GM12865 (cell line): ENCODE data around the gene PPP2R5D.

Experiments used
- DNase-seq: peaks from one replicate; pipeline ENCODE4 v3.0.0; 2010; ENCODE audit warnings: low read depth
- H3K4me3 ChIP-seq: 2 replicates; pipeline ENCODE4 v1.5.1; 2011; ENCODE audit warnings: mild to moderate bottlenecking, low read depth, low read length, control low read depth
- TF ChIP-seq, protein P1 (sequence below): IDR thresholded peaks from 2 replicates; pipeline ENCODE4 v1.5.1; 2011; ENCODE audit warnings: low read length, control low read depth, low read depth, inconsistent platforms; ENCODE audit not compliant: insufficient read depth; ENCODE audit errors: missing control alignments

PPP2R5D gene

DNA sequence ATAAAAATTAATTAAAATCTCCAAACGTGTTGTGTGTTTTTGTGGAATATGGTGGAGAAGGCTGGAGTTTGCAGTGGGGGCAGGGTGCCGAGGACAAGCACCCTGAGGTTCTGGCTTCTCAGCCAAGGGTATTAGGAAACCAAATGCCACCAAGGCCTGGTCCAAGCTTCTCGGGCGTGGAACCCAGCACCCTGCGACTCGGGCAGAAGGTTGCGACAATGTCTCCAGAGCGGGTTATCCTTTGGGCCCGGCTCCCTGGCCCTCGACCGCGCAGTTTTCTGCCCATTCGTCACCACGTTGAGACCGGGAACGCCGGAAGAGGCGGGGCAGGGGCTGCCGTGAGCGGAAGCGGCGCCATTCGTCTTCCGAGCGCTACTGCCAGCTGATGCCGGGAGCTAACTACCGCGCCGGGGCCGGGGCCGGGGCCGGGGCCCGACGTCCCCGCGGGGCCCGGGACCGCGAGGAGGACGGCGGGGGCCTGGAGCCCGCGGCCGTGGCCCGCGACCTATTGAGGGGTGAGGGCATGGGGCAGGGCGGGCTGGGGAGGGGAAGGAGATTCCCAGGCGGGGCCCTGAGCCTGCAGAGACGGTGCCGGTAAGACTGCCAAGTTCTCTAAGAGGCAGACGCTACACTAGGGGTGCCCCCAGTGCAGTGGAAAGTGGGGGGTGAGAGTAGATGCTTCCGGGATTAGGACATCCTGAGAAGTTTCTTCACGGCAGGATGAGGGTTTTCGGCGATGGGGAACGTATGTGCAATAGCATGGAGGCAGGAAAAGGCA, 37.1 kb downstream of the PPP2R5D start, which contains the start of gene RRP36:
Gene RRP36 (plus strand): TSS at position 354 of the 778 bp plus-strand sequence. CDS start 32 bp downstream, at position 386.
- TF ChIP-seq, protein P1, sequence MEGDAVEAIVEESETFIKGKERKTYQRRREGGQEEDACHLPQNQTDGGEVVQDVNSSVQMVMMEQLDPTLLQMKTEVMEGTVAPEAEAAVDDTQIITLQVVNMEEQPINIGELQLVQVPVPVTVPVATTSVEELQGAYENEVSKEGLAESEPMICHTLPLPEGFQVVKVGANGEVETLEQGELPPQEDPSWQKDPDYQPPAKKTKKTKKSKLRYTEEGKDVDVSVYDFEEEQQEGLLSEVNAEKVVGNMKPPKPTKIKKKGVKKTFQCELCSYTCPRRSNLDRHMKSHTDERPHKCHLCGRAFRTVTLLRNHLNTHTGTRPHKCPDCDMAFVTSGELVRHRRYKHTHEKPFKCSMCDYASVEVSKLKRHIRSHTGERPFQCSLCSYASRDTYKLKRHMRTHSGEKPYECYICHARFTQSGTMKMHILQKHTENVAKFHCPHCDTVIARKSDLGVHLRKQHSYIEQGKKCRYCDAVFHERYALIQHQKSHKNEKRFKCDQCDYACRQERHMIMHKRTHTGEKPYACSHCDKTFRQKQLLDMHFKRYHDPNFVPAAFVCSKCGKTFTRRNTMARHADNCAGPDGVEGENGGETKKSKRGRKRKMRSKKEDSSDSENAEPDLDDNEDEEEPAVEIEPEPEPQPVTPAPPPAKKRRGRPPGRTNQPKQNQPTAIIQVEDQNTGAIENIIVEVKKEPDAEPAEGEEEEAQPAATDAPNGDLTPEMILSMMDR = no peak
- peak; percentile 77 for DNase-seq
- H3K4me3 ChIP-seq = peak within 1 kb of the TSS; percentile 74

- no peak for DNase-seq
- TF ChIP-seq, protein P1 = no peak
- no peak overlapping the region for H3K4me3 ChIP-seq
Measured at GRCh38 chr6:43024436-43024835, 40.1 kb downstream of the PPP2R5D start.

- TF ChIP-seq, protein P1 = no peak
- no peak overlapping the region for H3K4me3 ChIP-seq
- no peak for DNase-seq
Measured at GRCh38 chr6:43026365-43026764, 42.0 kb downstream of the PPP2R5D start.

- no peak overlapping the region for H3K4me3 ChIP-seq
- DNase-seq = no peak
- TF ChIP-seq, protein P1 = no peak
Measured at GRCh38 chr6:43029120-43029519, 44.8 kb downstream of the PPP2R5D start.

DNA sequence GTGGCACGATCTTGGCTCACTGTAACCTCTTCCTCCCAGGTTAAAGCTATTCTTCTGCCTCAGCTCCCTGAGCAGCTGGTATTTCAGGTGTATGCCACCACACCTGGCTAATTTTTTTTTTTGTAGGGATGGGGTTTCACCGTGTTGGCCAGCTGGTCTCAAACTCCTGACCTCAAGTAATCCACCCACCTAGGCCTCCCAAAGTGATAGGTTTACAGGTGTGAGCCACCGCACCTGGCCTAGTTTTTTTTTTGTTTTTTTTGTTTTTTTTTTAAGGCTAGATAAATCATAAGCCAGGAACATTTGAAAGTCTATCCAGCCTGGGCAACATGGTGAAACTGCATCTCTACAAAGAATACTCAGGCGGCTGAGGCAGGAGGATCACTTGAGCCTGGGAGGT, 48.0 kb downstream of the PPP2R5D start:
- TF ChIP-seq, protein P1 = no peak
- DNase-seq = no peak
- H3K4me3 ChIP-seq = no peak overlapping the region

GRCh38 chr6:43033496-43034189, 49.3 kb downstream of the PPP2R5D start:
- no peak overlapping the region for H3K4me3 ChIP-seq
- DNase-seq = no peak

More at GRCh38 chr6:43033496-43034189, 49.3 kb downstream of the PPP2R5D start:
- TF ChIP-seq, protein P1 = no peak
